A673 (cell line): ENCODE results near the gene TMEM106C. TPM values are rescaled to one million over a fixed set of nuclear protein-coding genes. Genes with fewer than 3 reads are reported as not detected.

ENCODE experiments used
- BruUV-seq: library from RNA; stranded (reverse); fragments of 400-500 nt; replicated peaks from 2 replicates; lab custom pipeline; 2021; lab: Mats Ljungman, UMichigan
- CTCF ChIA-PET: fragments of 300-600 bp; sonication (Branson Sonifier 250); formaldehyde crosslinking; loops from one replicate; lab custom pipeline; 2022; ENCODE audit warnings: antibody characterized with exemption; lab: Charles Lee
- POLR2A ChIA-PET: fragments of 300-600 bp; sonication (Branson Sonifier 250); formaldehyde crosslinking; loops from one replicate; lab custom pipeline; 2022; ENCODE audit warnings: antibody characterized with exemption; ENCODE audit not compliant: low non-redundant PET; lab: Charles Lee
- DNase-seq: peaks from one replicate; pipeline ENCODE4 v3.0.0-alpha.2; 2015; ENCODE audit warnings: low spot score
- H3K27ac ChIP-seq: fragments of 200-600 bp; sonication (generic); 2 replicates; pipeline ENCODE4 v1.5.1; 2016; ENCODE audit warnings: mixed run types, low read depth, mild to moderate bottlenecking, mixed read lengths, antibody characterized with exemption, low read length; ENCODE audit not compliant: poor library complexity, severe bottlenecking
- H3K27me3 ChIP-seq: fragments of 200-600 bp; sonication (generic); replicated peaks from 2 replicates; pipeline ENCODE4 v1.6.1; 2017; ENCODE audit warnings: mixed run types, low read depth, mild to moderate bottlenecking, mixed read lengths, antibody characterized with exemption, low read length; ENCODE audit not compliant: insufficient read depth, poor library complexity
- H3K36me3 ChIP-seq: fragments of 200-600 bp; sonication (generic); 2 replicates; pipeline ENCODE4 v1.6.1; 2016; ENCODE audit warnings: mixed run types, mild to moderate bottlenecking, mixed read lengths, antibody characterized with exemption, low read length; ENCODE audit not compliant: insufficient read depth, poor library complexity, severe bottlenecking
- H3K4me1 ChIP-seq: fragments of 200-600 bp; sonication (generic); 2 replicates; pipeline ENCODE4 v1.6.1; 2017; ENCODE audit warnings: mixed run types, mild to moderate bottlenecking, mixed read lengths, antibody characterized with exemption, low read length; ENCODE audit not compliant: insufficient read depth, poor library complexity, severe bottlenecking
- H3K4me3 ChIP-seq: fragments of 200-600 bp; sonication (generic); 2 replicates; pipeline ENCODE4 v1.5.1; 2016; ENCODE audit warnings: low read depth, mixed run types, mild to moderate bottlenecking, mixed read lengths, low read length; ENCODE audit not compliant: poor library complexity, severe bottlenecking
- H3K9me3 ChIP-seq: fragments of 200-600 bp; sonication (generic); 2 replicates; pipeline ENCODE4 v1.6.1; 2016; ENCODE audit warnings: mixed run types, low read depth, mild to moderate bottlenecking, mixed read lengths, antibody characterized with exemption, low read length; ENCODE audit not compliant: poor library complexity, severe bottlenecking
- EZH2 ChIP-seq: fragments of 200-600 bp; sonication (generic); IDR thresholded peaks from 2 replicates; pipeline ENCODE4 v1.6.1; 2017; ENCODE audit warnings: borderline replicate concordance, low read depth, mild to moderate bottlenecking, mixed read lengths, antibody characterized with exemption, low read length; ENCODE audit not compliant: poor library complexity, severe bottlenecking
- intact Hi-C: fragments of 100-400 bp; cut with micrococcal nuclease; formaldehyde crosslinking; loops from one replicate; pipeline ENCODE4 v1.10.0; 2022; ENCODE audit not compliant: unreplicated experiment
- total RNA-seq: library from RNA; stranded (reverse); gene quantifications from 2 replicates; pipeline ENCODE4 v1.2.3, GENCODE V29; 2021
- TF ChIP-seq, protein P1 (sequence below): fragments of 300-800, 200-600 bp; sonication (generic); conservative IDR thresholded peaks from 2 replicates; pipeline ENCODE4 v1.5.1; 2017; ENCODE audit warnings: low read depth, mild to moderate bottlenecking, antibody characterized with exemption, low read length, moderate library complexity, mixed read lengths

TMEM106C gene
- total RNA-seq, 1 experiment from 2014 or later = 182 TPM

DNA sequence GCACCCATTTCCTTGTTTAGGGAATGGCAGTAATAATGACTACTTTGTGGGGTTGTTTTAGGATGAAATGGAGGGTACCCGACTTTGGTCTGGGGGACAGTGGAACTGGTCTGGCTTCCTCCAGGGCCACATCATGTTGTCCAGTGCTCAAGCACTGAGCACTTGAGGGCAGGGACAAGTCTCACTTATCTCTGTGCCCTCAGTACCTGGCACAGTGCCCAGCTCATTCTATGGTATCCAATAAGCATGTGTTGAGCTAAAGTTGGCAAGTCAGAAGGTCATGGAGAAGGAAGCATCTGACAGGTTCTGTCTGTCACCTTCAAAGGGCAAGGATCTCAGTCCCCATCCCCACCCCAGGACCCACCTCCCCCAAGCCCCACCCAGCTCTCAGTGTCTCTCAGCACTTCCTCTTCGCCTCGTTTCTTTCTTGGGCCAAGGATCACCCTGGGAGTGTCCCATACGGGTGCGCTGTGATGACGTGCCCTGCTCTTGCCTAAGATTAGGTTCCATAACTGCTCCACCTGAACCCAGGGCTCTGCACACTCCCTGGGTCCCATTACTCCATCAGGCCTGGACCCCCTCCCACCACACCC is 24.3 kb upstream of the TMEM106C start:
- no TSS peak for BruUV-seq
- no peaks in the 10 kb centered on the region for H3K4me1 ChIP-seq
- CTCF ChIA-PET = no interaction called here
- H3K4me3 ChIP-seq = no peak overlapping the region
- H3K9me3 ChIP-seq = no peaks in the 10 kb centered on the region
- no peaks in the 10 kb centered on the region for H3K27me3 ChIP-seq
- H3K36me3 ChIP-seq = no peaks in the 10 kb centered on the region
- POLR2A ChIA-PET = no interaction called here
- no peak for DNase-seq
- TF ChIP-seq EZH2 = no peak
- TF ChIP-seq, protein P1, sequence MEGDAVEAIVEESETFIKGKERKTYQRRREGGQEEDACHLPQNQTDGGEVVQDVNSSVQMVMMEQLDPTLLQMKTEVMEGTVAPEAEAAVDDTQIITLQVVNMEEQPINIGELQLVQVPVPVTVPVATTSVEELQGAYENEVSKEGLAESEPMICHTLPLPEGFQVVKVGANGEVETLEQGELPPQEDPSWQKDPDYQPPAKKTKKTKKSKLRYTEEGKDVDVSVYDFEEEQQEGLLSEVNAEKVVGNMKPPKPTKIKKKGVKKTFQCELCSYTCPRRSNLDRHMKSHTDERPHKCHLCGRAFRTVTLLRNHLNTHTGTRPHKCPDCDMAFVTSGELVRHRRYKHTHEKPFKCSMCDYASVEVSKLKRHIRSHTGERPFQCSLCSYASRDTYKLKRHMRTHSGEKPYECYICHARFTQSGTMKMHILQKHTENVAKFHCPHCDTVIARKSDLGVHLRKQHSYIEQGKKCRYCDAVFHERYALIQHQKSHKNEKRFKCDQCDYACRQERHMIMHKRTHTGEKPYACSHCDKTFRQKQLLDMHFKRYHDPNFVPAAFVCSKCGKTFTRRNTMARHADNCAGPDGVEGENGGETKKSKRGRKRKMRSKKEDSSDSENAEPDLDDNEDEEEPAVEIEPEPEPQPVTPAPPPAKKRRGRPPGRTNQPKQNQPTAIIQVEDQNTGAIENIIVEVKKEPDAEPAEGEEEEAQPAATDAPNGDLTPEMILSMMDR = no peak
- intact Hi-C loops = no loop called here
- no peak overlapping the region for H3K27ac ChIP-seq

DNA sequence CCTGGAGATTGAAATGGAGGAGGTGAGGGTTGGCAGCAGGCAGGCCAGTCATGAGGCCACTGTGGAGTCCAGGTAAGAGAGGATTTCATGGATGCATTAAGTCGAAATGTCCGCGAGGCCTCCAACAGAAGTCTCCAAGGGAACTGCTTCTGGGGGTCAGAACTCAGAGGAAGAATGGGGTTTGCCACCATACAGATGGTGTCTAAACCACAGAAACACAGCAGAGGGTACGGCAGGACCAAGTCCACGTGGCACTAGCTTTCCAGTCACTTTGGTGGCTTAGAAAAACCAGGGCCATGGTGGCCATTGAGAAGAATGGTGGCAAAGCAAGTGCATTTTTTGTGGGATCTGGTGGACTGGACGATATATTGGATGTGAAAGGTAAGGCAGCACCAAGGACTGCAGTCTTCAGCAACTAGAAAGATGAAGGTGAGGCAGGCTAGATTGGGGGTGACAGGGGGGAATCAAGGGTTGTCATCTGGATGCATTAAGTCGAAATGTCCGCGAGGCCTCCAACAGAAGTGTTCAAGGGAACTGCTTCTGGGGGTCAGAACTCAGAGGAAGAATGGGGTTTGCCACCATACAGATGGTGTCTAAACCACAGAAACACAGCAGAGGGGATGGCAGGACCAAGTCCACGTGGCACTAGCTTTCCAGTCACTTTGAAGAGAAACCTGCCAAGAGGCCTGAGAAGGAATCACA is 22.5 kb upstream of the TMEM106C start:
- no TSS peak for BruUV-seq
- TF ChIP-seq, protein P1 = no peak
- TF ChIP-seq EZH2 = no peak
- no peaks in the 10 kb centered on the region for H3K36me3 ChIP-seq
- no peak overlapping the region for H3K27ac ChIP-seq
- DNase-seq = no peak
- no peaks in the 10 kb centered on the region for H3K9me3 ChIP-seq
- ChIA-PET CTCF (no interaction called here), POLR2A (no interaction called here)
- no peaks in the 10 kb centered on the region for H3K4me1 ChIP-seq
- intact Hi-C loops = no loop called here
- no peak overlapping the region for H3K4me3 ChIP-seq
- H3K27me3 ChIP-seq = no peaks in the 10 kb centered on the region

DNA sequence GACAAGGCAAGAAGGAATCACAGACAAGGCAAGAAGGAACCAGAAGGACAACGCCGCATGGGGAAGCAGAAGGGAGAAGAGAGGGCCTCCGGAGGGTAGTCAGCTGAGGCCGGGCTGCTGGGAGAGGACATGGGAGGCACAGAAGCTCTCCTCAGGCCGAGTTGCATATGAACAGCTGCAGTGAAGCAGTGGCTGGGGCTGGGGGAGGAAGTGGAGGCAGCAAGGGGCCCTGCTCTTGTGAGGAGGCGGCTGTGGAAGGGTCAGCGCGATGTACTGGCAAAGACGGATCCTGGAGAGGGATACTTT is 22.0 kb upstream of the TMEM106C start:
- BruUV-seq = no TSS peak
- intact Hi-C loops = no loop called here

More for the DNA sequence above, 22.0 kb upstream of the TMEM106C start:
- Histone ChIP-seq H3K36me3 (no peaks in the 10 kb centered on the region), H3K27me3 (no peaks in the 10 kb centered on the region), H3K4me1 (no peaks in the 10 kb centered on the region), H3K4me3 (no peak overlapping the region), H3K27ac (no peak overlapping the region), H3K9me3 (no peaks in the 10 kb centered on the region)
- TF ChIP-seq, protein P1 = no peak
- no peak for TF ChIP-seq EZH2
- DNase-seq = no peak
- CTCF ChIA-PET = interaction anchor here (0.8 kb wide), 1 partner anchor 216 kb away, joined by 3 read pairs; the partner anchor contains the start of gene ASB8
- POLR2A ChIA-PET = no interaction called here
